ENCODE results near the gene CYP27C1.
"Not testable (repeated sequence)": the region's sequence is repeated elsewhere in the genome, so short reads cannot be mapped to it uniquely, and the experiment has no call there.

The CYP27C1 gene

GRCh38 chr2:127220102-127220767, at the start of gene CYP27C1:
TSS of gene CYP27C1 (minus strand) at chr2:127220299. CDS start at chr2:127220270, 29 bp downstream.
- DNase-seq = peak; percentile 32

- peak; percentile 74 for DNase-seq
These were observed 41.8 kb upstream of the CYP27C1 start for GRCh38 chr2:127261804-127262406.

GRCh38 chr2:127259355-127259754, 39.3 kb upstream of the CYP27C1 start:
- no peak for DNase-seq

GRCh38 chr2:127256866-127257265, 36.8 kb upstream of the CYP27C1 start:
- no peak for DNase-seq

- no peak for DNase-seq
These were observed 36.3 kb upstream of the CYP27C1 start for GRCh38 chr2:127256381-127256780.

- DNase-seq = no peak
These were observed 35.6 kb upstream of the CYP27C1 start for GRCh38 chr2:127255721-127256120.

- DNase-seq = no peak
These were observed 35.0 kb upstream of the CYP27C1 start for GRCh38 chr2:127255146-127255545.

GRCh38 chr2:127254386-127254981, 34.4 kb upstream of the CYP27C1 start:
- peak; percentile 72 for DNase-seq

GRCh38 chr2:127241184-127241583, 21.1 kb upstream of the CYP27C1 start:
- DNase-seq = not testable (repeated sequence)

- DNase-seq = no peak
These were observed 19.3 kb upstream of the CYP27C1 start for GRCh38 chr2:127239395-127239794.

- not testable (repeated sequence) for DNase-seq
These were observed 17.7 kb upstream of the CYP27C1 start for GRCh38 chr2:127237768-127238167.

- DNase-seq = no peak
These were observed 15.1 kb upstream of the CYP27C1 start for GRCh38 chr2:127235082-127235702.

GRCh38 chr2:127233710-127234109, 13.6 kb upstream of the CYP27C1 start:
- DNase-seq = no peak

- DNase-seq = no peak
These were observed 11.2 kb upstream of the CYP27C1 start for GRCh38 chr2:127231130-127231865.

GRCh38 chr2:127229555-127229954, 9.5 kb upstream of the CYP27C1 start:
- DNase-seq = no peak

GRCh38 chr2:127228102-127228501, 8.0 kb upstream of the CYP27C1 start:
- DNase-seq = peak; percentile 46

- not testable (repeated sequence) for DNase-seq
These were observed 7.2 kb upstream of the CYP27C1 start for GRCh38 chr2:127227264-127227660.

- peak; percentile 73 for DNase-seq
These were observed 6.6 kb upstream of the CYP27C1 start for GRCh38 chr2:127226520-127227263.

GRCh38 chr2:127226132-127226519, 6.0 kb upstream of the CYP27C1 start:
- DNase-seq = no peak

- DNase-seq = peak; percentile 75
These were observed 5.3 kb upstream of the CYP27C1 start for GRCh38 chr2:127225186-127225960.

- not testable (repeated sequence) for DNase-seq
These were observed 4.0 kb upstream of the CYP27C1 start for GRCh38 chr2:127224135-127224534.

Data from fibroblast of upper back skin (primary cell).